ENCODE results near the gene HSPA12B.

The HSPA12B gene

GRCh38 chr20:3705970-3706739, 26.3 kb upstream of the HSPA12B start:
- FAIRE-seq = no peak

GRCh38 chr20:3706774-3707507, 25.5 kb upstream of the HSPA12B start:
- FAIRE-seq = no peak

GRCh38 chr20:3707508-3707899, 25.0 kb upstream of the HSPA12B start:
- FAIRE-seq = no peak

GRCh38 chr20:3710011-3710466, 22.4 kb upstream of the HSPA12B start:
- no peak for FAIRE-seq

GRCh38 chr20:3710703-3711483, 21.6 kb upstream of the HSPA12B start:
- FAIRE-seq = no peak

GRCh38 chr20:3711484-3711941, 21.0 kb upstream of the HSPA12B start:
- FAIRE-seq = no peak

GRCh38 chr20:3712279-3712873, 20.1 kb upstream of the HSPA12B start, which contains the start of gene SIGLEC1:
SIGLEC1 (minus strand) TSS chr20:3712600; CDS start chr20:3707128, 5,472 bp downstream.
- no peak for FAIRE-seq

GRCh38 chr20:3714092-3714491, 18.4 kb upstream of the HSPA12B start:
- FAIRE-seq = no peak

- FAIRE-seq = no peak
These were observed 16.2 kb upstream of the HSPA12B start for GRCh38 chr20:3716195-3716834.

- FAIRE-seq = no peak
These were observed 13.4 kb upstream of the HSPA12B start for GRCh38 chr20:3719046-3719445.

GRCh38 chr20:3720068-3720467, 12.4 kb upstream of the HSPA12B start:
- no peak for FAIRE-seq

GRCh38 chr20:3720626-3721025, 11.9 kb upstream of the HSPA12B start:
- no peak for FAIRE-seq

- no peak for FAIRE-seq
These were observed 10.6 kb upstream of the HSPA12B start for GRCh38 chr20:3721912-3722311.

- no peak for FAIRE-seq
These were observed 9.2 kb upstream of the HSPA12B start for GRCh38 chr20:3723284-3723683.

GRCh38 chr20:3724356-3724755, 8.1 kb upstream of the HSPA12B start:
- no peak for FAIRE-seq

- no peak for FAIRE-seq
These were observed 5.0 kb upstream of the HSPA12B start for GRCh38 chr20:3727401-3728021.

GRCh38 chr20:3728354-3728753, 4.1 kb upstream of the HSPA12B start:
- no peak for FAIRE-seq

GRCh38 chr20:3728876-3729275, 3.6 kb upstream of the HSPA12B start:
- no peak for FAIRE-seq

GRCh38 chr20:3729378-3729777, 3.1 kb upstream of the HSPA12B start:
- no peak for FAIRE-seq

- FAIRE-seq = no peak
These were observed 2.5 kb upstream of the HSPA12B start for GRCh38 chr20:3729811-3730540.
